Measurements from ENCODE around the gene PCLO.
"Not testable (repeated sequence)": the region's sequence is repeated elsewhere in the genome, so short reads cannot be mapped to it uniquely, and the experiment has no call there.

The PCLO gene

GRCh38 chr7:82715344-82715743 lies 447.3 kb downstream of the PCLO start:
- no peak for DNase-seq

DNA sequence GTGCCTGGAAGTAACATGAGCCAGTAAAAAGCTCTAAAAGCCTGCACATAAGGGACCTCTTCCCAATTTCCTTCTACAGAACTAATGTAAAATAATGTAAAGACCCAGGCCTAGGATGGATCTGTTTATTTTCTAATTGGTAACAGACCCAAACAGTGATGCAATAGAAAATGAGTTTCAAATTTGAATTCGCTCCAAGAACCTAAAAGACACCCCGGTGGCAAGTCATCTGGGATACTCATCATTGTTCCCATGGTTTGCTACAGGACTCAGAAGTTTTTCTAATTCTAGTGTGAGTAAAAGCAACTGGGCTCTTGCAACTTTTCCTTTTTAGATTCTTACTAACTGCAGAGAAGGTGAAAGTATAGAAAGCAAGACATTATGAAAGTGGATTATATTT lies 447.8 kb downstream of the PCLO start:
- no peak for DNase-seq

GRCh38 chr7:82713506-82713905 lies 449.2 kb downstream of the PCLO start:
- no peak for DNase-seq

- DNase-seq: not testable (repeated sequence)
Measured at GRCh38 chr7:82706344-82706743, 456.3 kb downstream of the PCLO start.

DNA sequence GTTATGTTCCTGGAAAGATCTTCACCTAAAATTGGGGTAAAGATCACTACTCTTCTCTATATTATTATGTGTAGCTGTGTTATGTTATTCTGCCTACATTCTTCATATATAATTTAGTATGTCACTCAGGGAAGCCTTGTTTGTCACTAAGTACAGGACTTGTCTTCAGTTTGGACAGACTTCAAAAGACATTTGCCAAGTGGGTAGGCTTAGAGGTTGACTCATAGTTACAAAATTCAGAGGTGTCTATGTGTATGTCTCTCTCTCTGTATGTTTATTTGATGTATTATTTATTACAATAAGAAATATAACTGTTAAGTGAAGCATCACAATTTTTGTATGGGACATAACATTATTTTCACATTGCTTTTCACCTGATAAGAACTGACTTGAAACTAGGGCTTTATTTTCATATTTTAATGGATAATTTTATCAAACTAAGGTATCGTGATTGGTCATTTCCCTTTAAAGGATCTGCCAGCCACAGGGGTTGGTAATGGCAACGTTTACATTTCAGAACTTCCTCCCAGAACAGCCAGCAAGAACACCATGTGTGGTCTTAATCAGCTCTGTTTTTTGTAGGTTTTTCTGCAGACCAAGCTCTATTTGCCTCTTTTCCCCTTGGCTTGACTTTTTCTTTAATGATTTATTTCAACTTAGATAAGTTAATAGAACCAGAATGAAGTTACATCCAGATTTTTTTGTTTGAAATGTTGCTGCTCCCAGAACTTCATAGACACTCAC lies 457.0 kb downstream of the PCLO start:
- DNase-seq: no peak

- DNase-seq: peak; percentile 49
Measured at GRCh38 chr7:82704121-82704520, 458.6 kb downstream of the PCLO start.

All from NCI-H1105 (cell line).